Thoracic aorta (tissue), 2 donors: ENCODE data around the gene CELF4. TPM values are rescaled to one million over a fixed set of nuclear protein-coding genes. Genes with fewer than 3 reads are reported as not detected.
"Not testable (repeated sequence)": the region's sequence is repeated elsewhere in the genome, so short reads cannot be mapped to it uniquely, and the experiment has no call there.

Experiments used
- ATAC-seq: fragments of 150-250 bp; one replicate; pipeline ENCODE4 v1.8.0; 2017; ENCODE audit warnings: low read depth; ENCODE audit not compliant: insufficient number of reproducible peaks, low FRiP score
- DNase-seq: peaks from one replicate; pipeline ENCODE4 v3.0.0-alpha.2; 2020; ENCODE audit warnings: low spot score
- H3K27ac ChIP-seq, 2 donors: fragments of 200-600 bp; sonication (generic); 1 replicate in 1 of 2; 2 replicates in 1 of 2; pipeline ENCODE4 v1.5.1; 2016; ENCODE audit warnings: mild to moderate bottlenecking in 2 of 2, moderate library complexity in 2 of 2
- H3K27me3 ChIP-seq: fragments of 200-600 bp; sonication (generic); replicated peaks from 2 replicates; pipeline ENCODE4 v1.6.0; 2016; ENCODE audit warnings: mild to moderate bottlenecking; ENCODE audit not compliant: insufficient read depth
- H3K36me3 ChIP-seq: fragments of 200-600 bp; sonication (generic); one replicate; pipeline ENCODE4 v1.5.1; 2016
- H3K4me1 ChIP-seq, 2 donors: fragments of 200-600 bp; sonication (generic); 1 replicate in 1 of 2; 2 replicates in 1 of 2; pipeline versions ENCODE4 v1.5.1 to v1.6.0; 2016; ENCODE audit warnings: low read depth in 2 of 2, mild to moderate bottlenecking in 1 of 2; ENCODE audit not compliant: control insufficient read depth in 1 of 2
- H3K4me3 ChIP-seq: fragments of 200-600 bp; sonication (generic); 2 replicates; pipeline ENCODE4 v1.5.1; 2016; ENCODE audit warnings: mild to moderate bottlenecking
- H3K9me3 ChIP-seq: fragments of 200-600 bp; sonication (generic); 2 replicates; pipeline ENCODE4 v1.5.1; 2016
- total RNA-seq, 2 donors: library from RNA; depleted of rRNA; stranded (reverse); fragments of >200 nt; gene quantifications; one replicate each; pipeline versions ENCODE4 v1.1.0 to v1.2.3, GENCODE V29; 2016
- TF ChIP-seq, protein P1 (sequence below): fragments of 200-600 bp; sonication (generic); IDR thresholded peaks from one replicate; pipeline ENCODE4 v1.5.1; 2019; ENCODE audit warnings: antibody characterized with exemption

Gene CELF4
- total RNA-seq, 2 donors from 2014 or later = not detected

DNA sequence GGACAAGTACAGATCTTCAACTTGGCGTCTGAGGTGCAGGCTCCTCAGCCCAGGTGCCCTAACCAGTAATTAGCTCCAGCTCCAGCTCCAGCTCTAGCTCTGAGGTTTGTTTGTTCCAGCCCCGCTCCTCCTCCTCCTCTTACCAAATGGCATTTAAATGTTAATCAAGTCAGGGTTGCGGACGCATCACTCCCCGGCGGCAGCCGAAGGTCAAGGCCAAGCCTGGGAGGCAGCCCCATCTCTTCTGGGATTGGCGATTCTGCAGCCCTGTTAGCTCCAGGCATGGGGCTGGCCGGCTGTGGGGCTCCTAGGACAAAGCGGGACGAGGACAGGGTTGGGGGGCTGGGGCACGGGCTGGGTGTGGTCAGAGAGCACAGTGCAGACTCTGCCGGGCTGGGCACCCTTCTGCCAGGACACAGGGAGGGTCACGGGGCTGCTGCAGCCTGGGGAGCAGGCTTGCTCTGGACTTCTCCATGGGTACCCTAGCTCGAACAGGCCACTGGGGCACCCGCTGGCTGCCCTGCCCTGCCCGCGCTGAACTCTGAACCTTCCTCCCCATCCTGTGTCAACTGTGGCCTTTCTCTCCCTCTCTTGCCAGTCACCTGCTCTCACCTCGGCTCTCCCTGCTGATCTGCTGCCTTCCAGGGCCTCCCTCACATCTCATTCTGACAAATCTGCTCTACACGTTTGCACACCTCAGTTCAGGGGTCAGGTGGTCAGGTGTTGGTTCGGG is 203.3 kb downstream of the CELF4 start:
- no peak overlapping the region for H3K4me3 ChIP-seq
- peaks cover 0 to 8% of the 10 kb centered on the region in 2 donors for H3K4me1 ChIP-seq
- H3K27me3 ChIP-seq = no peaks in the 10 kb centered on the region
- ATAC-seq (no peak), DNase-seq (no peak)
- H3K9me3 ChIP-seq = no peaks in the 10 kb centered on the region
- no peaks in the 10 kb centered on the region for H3K36me3 ChIP-seq
- TF ChIP-seq, protein P1, sequence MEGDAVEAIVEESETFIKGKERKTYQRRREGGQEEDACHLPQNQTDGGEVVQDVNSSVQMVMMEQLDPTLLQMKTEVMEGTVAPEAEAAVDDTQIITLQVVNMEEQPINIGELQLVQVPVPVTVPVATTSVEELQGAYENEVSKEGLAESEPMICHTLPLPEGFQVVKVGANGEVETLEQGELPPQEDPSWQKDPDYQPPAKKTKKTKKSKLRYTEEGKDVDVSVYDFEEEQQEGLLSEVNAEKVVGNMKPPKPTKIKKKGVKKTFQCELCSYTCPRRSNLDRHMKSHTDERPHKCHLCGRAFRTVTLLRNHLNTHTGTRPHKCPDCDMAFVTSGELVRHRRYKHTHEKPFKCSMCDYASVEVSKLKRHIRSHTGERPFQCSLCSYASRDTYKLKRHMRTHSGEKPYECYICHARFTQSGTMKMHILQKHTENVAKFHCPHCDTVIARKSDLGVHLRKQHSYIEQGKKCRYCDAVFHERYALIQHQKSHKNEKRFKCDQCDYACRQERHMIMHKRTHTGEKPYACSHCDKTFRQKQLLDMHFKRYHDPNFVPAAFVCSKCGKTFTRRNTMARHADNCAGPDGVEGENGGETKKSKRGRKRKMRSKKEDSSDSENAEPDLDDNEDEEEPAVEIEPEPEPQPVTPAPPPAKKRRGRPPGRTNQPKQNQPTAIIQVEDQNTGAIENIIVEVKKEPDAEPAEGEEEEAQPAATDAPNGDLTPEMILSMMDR = no peak
- no peak overlapping the region for H3K27ac ChIP-seq

GRCh38 chr18:37361335-37362157 is 204.1 kb downstream of the CELF4 start:
- TF ChIP-seq, protein P1 = no peak
- no peak for ATAC-seq
- H3K9me3 ChIP-seq = no peaks in the 10 kb centered on the region

GRCh38 chr18:37358061-37358460 is 207.5 kb downstream of the CELF4 start:
- H3K9me3 ChIP-seq, H3K36me3 ChIP-seq, H3K4me1 ChIP-seq, ATAC-seq, H3K27me3 ChIP-seq, H3K27ac ChIP-seq, H3K4me3 ChIP-seq, DNase-seq: not testable (repeated sequence)

More at GRCh38 chr18:37361335-37362157, 204.1 kb downstream of the CELF4 start:
- Histone ChIP-seq H3K4me1 (peaks cover 0 to 8% of the 10 kb centered on the region in 2 donors), H3K27me3 (no peaks in the 10 kb centered on the region), H3K36me3 (no peaks in the 10 kb centered on the region), H3K27ac (no peak overlapping the region), H3K4me3 (no peak overlapping the region)
- no peak for DNase-seq

DNA sequence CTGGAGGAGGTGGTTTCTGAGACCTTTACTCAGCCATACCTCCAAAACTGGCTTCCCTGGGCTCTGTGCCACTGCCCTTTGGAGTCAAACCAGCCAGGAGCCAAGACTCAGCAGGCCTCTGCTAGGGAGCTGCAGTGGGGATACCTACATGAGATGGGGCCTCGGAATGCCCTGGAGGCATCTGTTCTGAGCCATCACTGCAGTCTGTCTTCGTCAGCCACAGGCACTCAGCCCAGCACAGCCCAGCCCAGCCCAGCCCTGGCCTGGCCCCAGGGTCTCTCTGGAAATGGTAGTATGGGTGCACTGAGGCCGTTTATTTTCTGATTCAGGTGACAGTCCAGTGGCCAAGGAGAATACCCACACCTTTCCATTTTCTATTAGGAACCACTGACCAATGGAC is 209.8 kb downstream of the CELF4 start:
- Histone ChIP-seq H3K9me3 (no peaks in the 10 kb centered on the region), H3K36me3 (no peaks in the 10 kb centered on the region), H3K4me1 (no peaks in the 10 kb centered on the region), H3K4me3 (no peak overlapping the region), H3K27me3 (no peaks in the 10 kb centered on the region), H3K27ac (no peak overlapping the region)
- ATAC-seq = no peak
- TF ChIP-seq, protein P1 = no peak
- no peak for DNase-seq

DNA sequence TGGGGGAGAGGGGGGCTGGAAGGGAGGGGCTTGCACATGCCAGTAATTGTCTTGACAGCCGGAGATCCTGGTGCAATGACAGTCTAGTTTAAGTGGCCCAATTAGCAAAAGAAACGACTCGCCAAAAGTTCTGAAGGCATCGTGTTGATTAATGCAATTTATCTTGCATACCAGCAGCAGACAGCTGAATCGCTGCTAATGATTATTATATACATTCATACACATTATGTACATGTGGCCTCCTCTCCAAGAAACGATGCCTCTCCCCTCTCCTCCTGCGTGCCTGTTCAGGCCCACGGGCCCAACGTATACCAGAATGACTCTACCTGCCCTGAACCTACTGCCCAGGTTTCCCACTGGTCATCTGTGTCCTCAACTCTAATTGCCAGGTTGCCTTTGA is 214.5 kb downstream of the CELF4 start:
- no peaks in the 10 kb centered on the region for H3K4me1 ChIP-seq
- no peaks in the 10 kb centered on the region for H3K36me3 ChIP-seq
- DNase-seq (no peak), ATAC-seq (no peak)
- no peaks in the 10 kb centered on the region for H3K27me3 ChIP-seq
- H3K27ac ChIP-seq = no peak overlapping the region
- TF ChIP-seq, protein P1 = no peak
- H3K4me3 ChIP-seq = no peak overlapping the region
- no peaks in the 10 kb centered on the region for H3K9me3 ChIP-seq
